Measurements from ENCODE around the gene RAB9B.

RAB9B gene

GRCh38 chrX:103773445-103773844, 58.6 kb downstream of the RAB9B start:
- H3K4me3 ChIP-seq (ENCODE audit: low read depth, low read length): no peak overlapping the region

More at GRCh38 chrX:103773445-103773844, 58.6 kb downstream of the RAB9B start:
- Histone ChIP-seq H3K4me1 (ENCODE audit: control insufficient read depth, insufficient read depth, low read length) (peaks cover 74% of the 10 kb centered on the region; the same call in 1 of the 2 replicates), H3K36me3 (ENCODE audit: control insufficient read depth, insufficient read depth, low read length) (peaks cover 12% of the 10 kb centered on the region), H3K9me3 (ENCODE audit: control insufficient read depth, insufficient read depth, low read depth, low read length) (no peaks in the 10 kb centered on the region), H3K27ac (ENCODE audit: low read depth, low read length) (no peak overlapping the region), H3K9ac (ENCODE audit: low read length) (no peak overlapping the region), H3K27me3 (ENCODE audit: control insufficient read depth, insufficient read depth, low read length) (no peaks in the 10 kb centered on the region; the same call in 1 of the 2 replicates)
